Midbrain (tissue), 1 donor: ENCODE measurements around the gene FAM107B.
"Not testable (repeated sequence)": the region's sequence is repeated elsewhere in the genome, so short reads cannot be mapped to it uniquely, and the experiment has no call there.

Source experiments
- DNase-seq: peaks from one replicate; lab custom pipeline; 2025; lab: John Stamatoyannopoulos, UW

FAM107B gene

DNA sequence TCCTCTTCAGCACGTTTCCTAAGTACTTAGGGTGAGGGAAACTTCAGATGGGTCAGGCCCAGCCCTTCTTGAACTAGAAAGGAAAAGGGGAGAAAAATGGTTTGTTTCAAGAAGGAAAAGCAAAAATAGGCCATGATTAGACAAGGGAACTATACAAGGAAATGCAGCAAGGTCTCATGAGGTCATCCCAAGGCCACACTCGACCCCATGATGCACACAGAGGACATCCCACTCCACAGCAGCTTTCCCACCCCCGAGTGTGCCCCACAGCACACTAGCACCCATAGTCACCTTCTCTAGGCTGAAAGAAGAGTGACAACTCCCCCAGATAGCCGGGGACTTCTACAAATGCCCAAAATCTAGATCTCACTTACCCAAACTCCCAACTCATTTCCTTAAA, 173.4 kb downstream of the FAM107B start:
- no peak for DNase-seq

GRCh38 chr10:14600065-14600464, 174.6 kb downstream of the FAM107B start:
- no peak for DNase-seq

DNA sequence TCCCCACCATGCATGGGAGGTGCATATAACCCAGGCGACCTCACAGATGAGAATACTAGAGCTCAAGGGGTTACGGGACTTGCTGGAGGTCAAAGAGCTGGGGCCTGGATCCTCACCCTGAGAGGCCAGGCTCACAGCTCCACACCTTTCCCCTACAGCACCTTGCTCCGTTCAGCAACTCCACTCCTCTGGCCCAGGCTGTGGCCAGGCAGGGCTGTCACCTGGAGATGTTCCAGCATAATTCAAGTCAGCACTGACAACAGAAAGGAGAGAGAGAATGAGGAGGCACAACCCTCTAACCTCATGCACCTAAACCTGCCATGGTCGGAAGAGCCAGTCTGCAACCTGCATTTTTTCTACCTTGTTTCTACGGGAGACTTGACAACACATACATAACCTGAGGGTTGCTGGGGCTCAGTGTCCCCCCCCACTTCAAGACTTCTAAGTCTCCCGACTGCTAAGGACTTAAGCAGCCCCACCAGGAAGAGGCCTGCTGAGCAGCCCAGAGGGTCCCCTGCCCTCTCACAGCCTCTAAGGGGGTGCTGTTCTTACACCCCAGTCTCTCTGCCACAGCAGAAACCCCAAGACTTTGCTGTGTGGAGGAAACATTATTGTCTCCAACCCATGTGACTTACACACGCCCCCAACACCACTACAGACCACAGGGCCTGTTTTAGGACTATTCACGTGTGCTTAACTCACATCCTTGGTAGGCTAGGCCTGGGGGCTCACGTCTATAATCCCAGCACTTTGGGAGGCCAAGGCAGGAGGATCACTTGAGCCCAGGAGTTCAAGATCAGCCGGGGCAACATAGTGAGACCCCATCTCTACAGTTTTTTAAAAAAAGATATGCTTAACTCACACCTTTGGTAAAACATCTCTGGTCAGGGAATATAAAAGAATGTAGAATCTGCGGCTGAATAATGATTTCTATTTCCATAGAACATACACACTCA, 175.6 kb downstream of the FAM107B start:
- DNase-seq: no peak

DNA sequence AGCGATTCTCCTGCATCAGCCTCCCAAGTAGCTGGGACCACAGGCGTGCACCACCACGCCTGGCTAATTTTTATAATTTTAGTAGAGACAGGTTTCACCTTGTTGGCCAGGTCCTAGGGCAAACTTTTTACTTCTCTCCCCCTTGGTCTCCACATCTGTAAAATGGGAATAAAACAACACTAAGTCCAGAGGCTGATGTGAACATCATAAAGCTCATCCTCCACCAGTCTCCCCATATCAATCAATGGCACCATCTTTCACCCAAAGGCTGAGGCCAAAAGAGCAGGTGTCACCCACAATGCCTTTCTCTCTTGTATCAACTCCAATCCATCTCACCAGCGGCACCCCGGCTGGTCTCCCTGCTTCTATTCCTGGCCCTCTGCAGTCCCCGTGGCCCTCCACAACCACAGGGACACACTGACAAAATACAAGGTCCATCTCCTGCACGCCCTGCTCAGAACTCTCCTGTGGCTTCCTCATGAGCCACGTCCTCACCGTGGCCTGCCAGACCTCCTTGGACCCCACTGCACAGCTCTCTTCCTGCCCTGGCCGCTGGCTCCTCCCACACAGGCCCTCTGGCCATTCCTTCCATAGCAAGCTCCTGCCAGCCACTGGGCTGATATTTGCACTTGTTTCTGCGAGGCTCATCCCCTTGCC, 179.0 kb downstream of the FAM107B start:
- no peak for DNase-seq

- DNase-seq: no peak
Measured at GRCh38 chr10:14594878-14595525, 179.7 kb downstream of the FAM107B start.

DNA sequence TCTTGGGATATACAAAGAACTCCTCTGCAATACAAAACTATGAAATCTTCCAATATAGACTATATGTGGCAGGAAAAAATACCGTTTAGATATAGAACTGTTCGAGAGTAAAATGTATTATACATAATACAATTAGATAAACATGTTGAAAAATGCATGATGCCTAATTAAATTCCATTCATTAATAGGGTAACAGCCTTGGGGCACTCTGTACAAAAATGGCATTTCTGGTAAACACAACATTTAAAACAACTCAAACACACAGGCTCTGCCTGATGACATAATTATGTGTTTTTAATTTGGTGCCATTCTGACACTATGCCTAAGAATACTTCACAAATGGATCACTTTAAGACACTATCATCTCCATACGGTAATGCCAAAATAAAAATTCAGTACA, 180.9 kb downstream of the FAM107B start:
- DNase-seq: no peak

DNA sequence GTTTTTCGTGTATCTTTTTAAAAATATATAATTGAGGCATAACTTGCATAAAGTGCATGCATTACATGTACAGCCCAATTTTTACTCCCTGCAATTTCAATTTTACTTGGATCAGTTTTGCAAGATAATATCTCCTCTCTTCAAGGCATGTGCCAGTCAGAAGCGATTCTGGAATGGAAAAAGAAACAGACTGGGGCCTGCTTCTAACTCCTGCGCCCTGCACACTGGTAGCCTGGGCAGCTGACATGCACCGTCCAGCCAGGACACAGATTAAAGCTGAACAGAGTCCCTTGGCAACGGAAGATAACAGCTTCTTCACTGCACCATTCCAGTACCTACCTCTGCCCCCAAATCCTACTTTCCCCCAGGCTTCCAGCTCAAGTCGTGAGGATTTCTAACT, 182.1 kb downstream of the FAM107B start:
- DNase-seq: no peak

DNA sequence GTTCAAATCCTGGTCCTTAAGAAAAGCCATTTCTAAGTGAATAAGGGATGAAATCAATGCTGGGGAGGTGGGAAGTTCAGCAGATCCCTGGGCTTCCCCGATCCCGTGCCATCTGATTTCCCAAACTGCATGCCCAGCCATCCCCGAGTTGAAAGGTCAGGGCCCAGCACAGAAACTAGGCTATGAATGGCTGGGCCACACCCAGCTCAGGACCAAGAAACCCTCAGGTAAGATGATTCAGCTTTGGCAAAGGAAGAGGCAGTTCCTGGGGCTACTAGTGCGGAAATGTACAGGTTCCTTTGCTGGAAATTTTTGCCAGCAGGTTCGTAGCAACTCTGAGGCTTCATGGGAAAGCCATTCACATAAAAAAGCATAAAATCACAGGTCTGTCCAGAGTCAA, 182.7 kb downstream of the FAM107B start:
- no peak for DNase-seq

- not testable (repeated sequence) for DNase-seq
Measured at GRCh38 chr10:14588938-14589294, 185.8 kb downstream of the FAM107B start.

DNA sequence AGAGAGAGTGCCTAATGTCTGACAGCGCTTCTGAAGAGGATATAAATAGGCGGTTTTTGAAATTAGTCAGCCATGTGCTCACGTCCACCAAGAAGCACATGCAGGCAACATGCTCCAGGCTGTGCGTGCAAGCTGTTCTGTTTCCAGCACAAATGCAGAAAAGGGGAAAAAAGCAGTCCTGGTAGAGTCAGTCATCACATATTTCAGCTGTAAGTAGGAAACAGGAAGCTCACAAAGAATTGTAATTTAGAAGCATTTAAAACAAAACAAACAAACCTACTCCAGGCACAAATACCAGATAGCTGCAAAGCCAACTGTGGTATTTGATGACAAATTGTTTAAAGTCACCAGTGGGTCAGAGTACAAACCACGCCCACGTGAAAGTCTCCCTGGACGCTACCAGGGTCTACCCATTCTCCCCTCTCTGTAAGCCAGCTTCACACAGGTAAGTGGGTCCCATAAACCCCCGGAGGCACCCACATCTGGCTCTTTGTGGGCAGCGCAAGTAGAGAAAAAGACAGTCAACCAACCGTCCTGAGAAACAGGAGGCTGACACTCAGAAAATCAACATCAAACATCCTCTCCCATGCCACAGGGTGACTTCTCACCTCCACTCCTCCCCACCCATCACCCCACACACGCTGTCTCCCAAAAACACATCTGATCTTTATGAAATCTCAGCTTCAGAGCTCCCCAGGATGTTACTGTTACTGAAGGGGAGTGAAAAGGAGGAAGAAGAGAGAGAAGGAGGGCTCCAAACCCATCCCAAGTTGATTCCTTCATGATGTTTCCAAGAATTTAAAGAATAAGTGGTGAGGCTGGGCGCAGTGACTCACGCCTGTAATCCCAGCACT, 186.4 kb downstream of the FAM107B start:
- DNase-seq: no peak

DNA sequence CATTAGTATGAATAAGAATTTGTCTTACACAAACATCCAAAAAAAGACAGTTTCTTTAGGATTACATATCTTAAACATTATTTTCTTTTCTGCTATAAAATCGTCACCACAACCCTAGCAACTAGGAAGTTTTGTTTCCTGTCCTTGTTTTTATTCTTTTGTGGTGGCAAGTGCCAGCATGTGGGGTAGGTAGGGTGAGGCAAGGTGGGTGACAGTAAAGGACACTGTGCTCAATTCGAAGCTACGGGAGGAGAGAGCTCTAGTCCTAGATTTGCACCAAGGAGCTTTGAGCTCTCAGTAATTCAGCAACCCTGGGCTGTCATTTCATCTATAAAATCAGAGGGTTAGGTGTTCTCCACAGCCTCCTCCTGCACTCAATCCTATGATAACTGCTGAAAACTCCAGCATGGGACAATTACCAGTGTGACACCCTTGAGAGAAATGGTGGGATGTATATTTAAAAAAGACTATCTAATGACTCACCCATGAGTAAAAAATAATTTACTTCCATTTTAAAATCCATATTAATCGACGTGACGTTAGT, 187.1 kb downstream of the FAM107B start:
- no peak for DNase-seq

DNA sequence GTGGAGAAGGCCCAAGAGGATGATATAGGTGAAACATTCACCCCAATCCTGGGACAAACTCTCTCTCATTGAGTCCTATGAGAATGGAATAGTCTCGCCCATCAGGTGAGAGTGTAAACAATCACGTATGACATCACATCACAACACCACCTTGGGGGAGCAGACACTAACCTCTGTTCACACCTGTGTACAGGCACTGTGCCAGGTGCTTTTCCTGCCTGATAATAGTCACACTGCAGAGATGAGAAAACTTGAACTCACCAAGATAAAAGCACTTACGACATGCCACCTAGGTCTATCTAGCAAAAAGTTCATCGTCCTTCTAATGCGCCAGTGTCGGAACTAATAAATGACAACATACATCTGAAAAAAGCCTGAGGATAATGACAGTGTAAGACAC, 187.8 kb downstream of the FAM107B start:
- DNase-seq: no peak

DNA sequence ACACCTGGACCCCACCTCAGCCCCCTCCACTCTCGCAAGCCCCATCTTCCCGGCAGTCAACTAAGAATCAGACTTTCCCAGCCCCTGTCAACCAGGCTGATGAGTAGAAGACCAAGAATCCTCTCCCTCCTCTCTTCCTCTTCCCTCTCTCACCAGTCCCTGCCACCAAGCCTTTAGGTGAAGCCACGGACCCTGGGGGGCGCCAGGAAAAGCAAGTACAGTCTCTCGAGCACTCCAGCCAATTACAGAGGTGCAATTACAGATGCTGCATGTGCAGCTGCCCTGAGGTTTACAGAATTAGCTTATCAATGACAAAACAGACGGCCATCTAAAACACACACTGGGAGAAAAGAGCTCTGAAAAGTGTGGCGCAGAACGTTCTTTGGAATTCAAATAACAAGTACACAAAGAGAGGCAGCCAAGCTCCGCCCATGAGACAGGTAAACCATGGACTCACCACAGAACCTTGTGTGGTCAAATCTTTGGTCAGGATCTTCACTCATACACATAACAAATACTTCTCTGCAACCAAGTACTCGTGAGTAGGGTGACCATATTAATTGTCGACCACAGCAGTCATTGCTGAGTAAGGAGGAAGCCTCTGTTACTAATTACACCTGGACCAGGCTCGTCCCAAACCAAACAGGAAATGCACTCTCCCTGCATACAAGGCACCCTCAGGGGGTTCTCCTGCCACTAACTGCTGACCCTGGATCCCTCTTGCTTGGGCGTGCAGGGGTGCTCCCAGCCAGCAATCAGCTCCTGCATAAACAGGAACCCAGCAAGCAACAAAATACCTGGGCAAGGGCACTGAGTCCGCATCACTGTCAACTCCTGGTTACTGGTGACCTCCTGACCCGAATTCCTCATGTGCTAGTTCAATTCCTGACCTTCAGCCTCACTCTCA, 189.2 kb downstream of the FAM107B start:
- DNase-seq: no peak

DNA sequence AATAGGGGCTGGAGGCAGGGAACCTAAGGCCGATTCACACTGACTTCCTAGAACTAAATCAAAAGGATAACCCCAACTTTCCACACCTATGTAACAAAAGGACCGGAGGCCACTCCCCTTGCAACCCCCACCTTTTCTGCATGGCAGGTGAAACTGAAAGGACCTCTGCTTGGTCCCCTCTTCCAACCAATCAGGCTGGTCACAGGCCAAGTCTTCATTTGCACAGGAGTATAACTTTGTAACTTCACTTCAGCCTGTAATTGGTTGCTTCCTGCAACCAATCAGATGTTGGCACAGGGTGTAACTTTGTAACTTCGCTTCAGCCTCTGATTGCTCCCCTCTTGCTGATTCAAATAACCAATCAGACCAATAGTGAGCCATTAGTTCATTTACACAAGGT, 190.0 kb downstream of the FAM107B start:
- no peak for DNase-seq

GRCh38 chr10:14583967-14584366, 190.7 kb downstream of the FAM107B start:
- DNase-seq: no peak

DNA sequence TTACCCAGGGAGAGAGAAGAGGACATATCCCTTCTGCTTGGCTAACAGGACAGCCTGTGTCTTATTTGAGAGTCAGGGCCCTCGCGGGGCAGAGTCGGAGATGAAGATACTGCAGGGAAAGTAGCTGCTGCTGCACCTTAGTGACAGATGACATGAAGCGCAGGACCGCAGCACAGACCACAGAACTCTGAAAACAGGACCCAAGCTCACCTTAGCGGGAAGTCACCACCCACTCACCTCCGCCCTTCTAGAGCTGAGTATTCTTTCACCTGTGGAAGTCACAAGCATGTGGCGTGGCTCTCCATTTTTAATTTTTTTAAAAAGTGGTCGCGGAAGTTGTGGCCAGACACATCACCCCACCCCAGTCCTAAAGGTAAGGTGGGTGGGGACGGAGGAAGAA, 191.4 kb downstream of the FAM107B start:
- DNase-seq: no peak

- no peak for DNase-seq
Measured at GRCh38 chr10:14581553-14582321, 193.0 kb downstream of the FAM107B start.

- no peak for DNase-seq
Measured at GRCh38 chr10:14580671-14581332, 193.9 kb downstream of the FAM107B start.

DNA sequence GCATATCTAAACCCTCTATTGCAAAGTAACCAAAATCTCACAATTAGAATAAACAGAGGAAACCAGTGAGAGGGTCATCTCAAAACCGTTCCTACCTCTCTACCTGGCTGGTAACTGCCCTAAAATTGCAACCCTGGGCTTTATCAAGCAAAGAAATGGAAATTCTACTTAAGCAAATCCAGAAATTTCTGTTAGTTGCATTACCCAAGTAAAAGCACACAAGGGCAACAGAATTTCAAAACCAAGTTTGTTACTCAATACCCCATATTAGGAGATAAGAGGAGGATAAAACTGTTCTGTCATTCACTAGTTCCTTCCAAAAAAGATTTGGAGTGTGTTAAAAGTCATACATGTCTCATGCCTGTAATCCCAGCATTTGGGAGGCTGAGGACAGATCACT, 195.3 kb downstream of the FAM107B start:
- no peak for DNase-seq
